WTC11 (cell line): ENCODE data around the gene KCNT2. TPM values are rescaled to one million over a fixed set of nuclear protein-coding genes. Genes with fewer than 3 reads are reported as not detected.

Source experiments
- ATAC-seq: fragments of 200-7000 bp; cut with Tn5 transposase; 2 replicates; pipeline ENCODE4 v1.10.0; 2021; ENCODE audit warnings: mild to moderate bottlenecking, moderate library complexity
- CTCF ChIA-PET: fragments of 300-600 bp; sonication (Branson Sonifier 250); formaldehyde crosslinking; loops from one replicate; lab custom pipeline; 2021; ENCODE audit warnings: antibody characterized with exemption; lab: Charles Lee
- POLR2A ChIA-PET: fragments of 350-600 bp; sonication (Branson Sonifier 250); formaldehyde crosslinking; loops from one replicate; lab custom pipeline; 2021; ENCODE audit warnings: antibody characterized with exemption; lab: Charles Lee
- DNase-seq: peaks from one replicate; pipeline ENCODE4 v3.0.0; 2021; ENCODE audit warnings: low spot score
- H3K27ac Mint-ChIP-seq: 2 replicates; pipeline ENCODE4 v1.8.0; 2021; ENCODE audit warnings: mixed read lengths
- H3K27me3 Mint-ChIP-seq: 2 replicates; pipeline ENCODE4 v1.8.0; 2021; ENCODE audit warnings: low read depth, mild to moderate bottlenecking, moderate library complexity, mixed read lengths
- H3K36me3 Mint-ChIP-seq: 2 replicates; pipeline ENCODE4 v1.8.0; 2021; ENCODE audit warnings: mixed read lengths
- H3K4me1 Mint-ChIP-seq: 2 replicates; pipeline ENCODE4 v1.8.0; 2022; ENCODE audit warnings: mixed read lengths
- H3K4me3 Mint-ChIP-seq: 2 replicates; pipeline ENCODE4 v1.8.0; 2021; ENCODE audit warnings: mild to moderate bottlenecking, moderate library complexity, mixed read lengths
- H3K9me3 Mint-ChIP-seq: 2 replicates; pipeline ENCODE4 v1.8.0; 2021; ENCODE audit warnings: mixed read lengths
- CBFB ChIP-seq: sonication (generic); formaldehyde crosslinking; IDR thresholded peaks from 2 replicates; pipeline ENCODE4 v1.8.1; 2022; ENCODE audit warnings: mild to moderate bottlenecking, low read depth, missing genetic modification reagents
- HMGA2 ChIP-seq: fragments of 250-450 bp; sonication (Bioruptor Pico); IDR thresholded peaks from 2 replicates; pipeline ENCODE4 v1.4.0; 2021; ENCODE audit warnings: mild to moderate bottlenecking, moderate library complexity
- KAT7 ChIP-seq: sonication (generic); formaldehyde crosslinking; IDR thresholded peaks from 2 replicates; pipeline ENCODE4 v1.8.1; 2023; ENCODE audit warnings: missing genetic modification reagents, mild to moderate bottlenecking, borderline replicate concordance
- NFE2L1 ChIP-seq: sonication (generic); formaldehyde crosslinking; IDR thresholded peaks from 2 replicates; pipeline ENCODE4 v1.8.1; 2023; ENCODE audit warnings: missing genetic modification reagents
- RELA ChIP-seq: sonication (generic); formaldehyde crosslinking; IDR thresholded peaks from 2 replicates; pipeline ENCODE4 v1.8.1; 2022; ENCODE audit warnings: missing genetic modification reagents, mild to moderate bottlenecking, borderline replicate concordance
- ZNF138 ChIP-seq: sonication (generic); formaldehyde crosslinking; conservative IDR thresholded peaks from 2 replicates; pipeline ENCODE4 v1.8.1; 2022; ENCODE audit warnings: mild to moderate bottlenecking, moderate library complexity, missing genetic modification reagents
- total RNA-seq: library from RNA; stranded (reverse); gene quantifications from 3 replicates; pipeline ENCODE4 v1.2.3, GENCODE V29; 2021
- TF ChIP-seq, protein P1 (sequence below): sonication (generic); formaldehyde crosslinking; IDR thresholded peaks from 2 replicates; pipeline ENCODE4 v1.8.1; 2022; ENCODE audit warnings: mild to moderate bottlenecking, moderate library complexity, missing genetic modification reagents
- TF ChIP-seq, protein P2 (sequence below): sonication (generic); formaldehyde crosslinking; IDR thresholded peaks from 2 replicates; pipeline ENCODE4 v1.8.1; 2022; ENCODE audit warnings: low read depth, missing genetic modification reagents, borderline replicate concordance
- TF ChIP-seq, protein P3 (sequence below): sonication (generic); formaldehyde crosslinking; conservative IDR thresholded peaks from 2 replicates; pipeline ENCODE4 v1.8.1; 2023; ENCODE audit warnings: mild to moderate bottlenecking, low read depth, missing genetic modification reagents, moderate library complexity
- TF ChIP-seq, protein P4 (sequence below): sonication (generic); formaldehyde crosslinking; IDR thresholded peaks from 2 replicates; pipeline ENCODE4 v1.8.0; 2023; ENCODE audit warnings: mild to moderate bottlenecking, missing genetic modification reagents
- TF ChIP-seq, protein P5 (sequence below): sonication (generic); formaldehyde crosslinking; IDR thresholded peaks from 2 replicates; pipeline ENCODE4 v1.8.0; 2022; ENCODE audit warnings: mild to moderate bottlenecking, missing genetic modification reagents
- TF ChIP-seq, protein P6 (sequence below): sonication (generic); formaldehyde crosslinking; IDR thresholded peaks from 2 replicates; pipeline ENCODE4 v1.8.1; 2022; ENCODE audit warnings: low read depth, mild to moderate bottlenecking, moderate library complexity, missing genetic modification reagents, borderline replicate concordance

KCNT2 gene
- total RNA-seq, 1 experiment from 2014 or later, result 11.6 TPM

DNA sequence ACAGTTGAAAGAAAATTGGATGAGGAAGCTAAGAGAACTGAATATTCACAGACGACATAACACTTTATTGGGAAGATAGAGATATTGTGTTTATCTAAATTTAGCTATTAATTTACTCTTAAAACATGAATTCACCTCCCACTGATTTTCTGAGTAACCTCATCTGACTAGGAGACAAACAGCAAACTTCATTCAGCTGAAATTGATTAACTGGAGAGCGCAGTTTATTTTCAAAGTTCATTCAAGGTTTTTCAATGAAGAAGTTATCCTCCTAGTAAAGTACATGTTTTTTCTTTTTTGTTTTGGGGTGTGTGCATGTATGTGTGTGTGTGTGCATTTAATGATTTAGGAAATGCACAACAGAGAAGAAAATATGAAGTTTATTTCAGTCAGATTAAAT lies 215.0 kb downstream of the KCNT2 start:
- ATAC-seq, result no peak
- peak overlapping the region; percentile 80; the same call in 1 of the 2 replicates for H3K27ac Mint-ChIP-seq
- no peaks in the 10 kb centered on the region for H3K9me3 Mint-ChIP-seq
- ChIA-PET POLR2A (interaction anchor here (0.6 kb wide), 1 partner anchor 103 kb away, joined by 5 read pairs; no protein-coding TSS in a partner anchor), CTCF (no interaction called here)
- no peaks in the 10 kb centered on the region; the same call in 1 of the 2 replicates for H3K36me3 Mint-ChIP-seq
- H3K27me3 Mint-ChIP-seq, result no peaks in the 10 kb centered on the region
- no peak overlapping the region for H3K4me3 Mint-ChIP-seq
- no peak for TF ChIP-seq CBFB (CRISPR knock-in tag)
- TF ChIP-seq, protein P1, sequence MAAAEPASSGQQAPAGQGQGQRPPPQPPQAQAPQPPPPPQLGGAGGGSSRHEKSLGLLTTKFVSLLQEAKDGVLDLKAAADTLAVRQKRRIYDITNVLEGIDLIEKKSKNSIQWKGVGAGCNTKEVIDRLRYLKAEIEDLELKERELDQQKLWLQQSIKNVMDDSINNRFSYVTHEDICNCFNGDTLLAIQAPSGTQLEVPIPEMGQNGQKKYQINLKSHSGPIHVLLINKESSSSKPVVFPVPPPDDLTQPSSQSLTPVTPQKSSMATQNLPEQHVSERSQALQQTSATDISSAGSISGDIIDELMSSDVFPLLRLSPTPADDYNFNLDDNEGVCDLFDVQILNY (CRISPR knock-in tag), result no peak
- TF ChIP-seq, protein P2, sequence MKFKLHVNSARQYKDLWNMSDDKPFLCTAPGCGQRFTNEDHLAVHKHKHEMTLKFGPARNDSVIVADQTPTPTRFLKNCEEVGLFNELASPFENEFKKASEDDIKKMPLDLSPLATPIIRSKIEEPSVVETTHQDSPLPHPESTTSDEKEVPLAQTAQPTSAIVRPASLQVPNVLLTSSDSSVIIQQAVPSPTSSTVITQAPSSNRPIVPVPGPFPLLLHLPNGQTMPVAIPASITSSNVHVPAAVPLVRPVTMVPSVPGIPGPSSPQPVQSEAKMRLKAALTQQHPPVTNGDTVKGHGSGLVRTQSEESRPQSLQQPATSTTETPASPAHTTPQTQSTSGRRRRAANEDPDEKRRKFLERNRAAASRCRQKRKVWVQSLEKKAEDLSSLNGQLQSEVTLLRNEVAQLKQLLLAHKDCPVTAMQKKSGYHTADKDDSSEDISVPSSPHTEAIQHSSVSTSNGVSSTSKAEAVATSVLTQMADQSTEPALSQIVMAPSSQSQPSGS, result no peak
- TF ChIP-seq, protein P3, sequence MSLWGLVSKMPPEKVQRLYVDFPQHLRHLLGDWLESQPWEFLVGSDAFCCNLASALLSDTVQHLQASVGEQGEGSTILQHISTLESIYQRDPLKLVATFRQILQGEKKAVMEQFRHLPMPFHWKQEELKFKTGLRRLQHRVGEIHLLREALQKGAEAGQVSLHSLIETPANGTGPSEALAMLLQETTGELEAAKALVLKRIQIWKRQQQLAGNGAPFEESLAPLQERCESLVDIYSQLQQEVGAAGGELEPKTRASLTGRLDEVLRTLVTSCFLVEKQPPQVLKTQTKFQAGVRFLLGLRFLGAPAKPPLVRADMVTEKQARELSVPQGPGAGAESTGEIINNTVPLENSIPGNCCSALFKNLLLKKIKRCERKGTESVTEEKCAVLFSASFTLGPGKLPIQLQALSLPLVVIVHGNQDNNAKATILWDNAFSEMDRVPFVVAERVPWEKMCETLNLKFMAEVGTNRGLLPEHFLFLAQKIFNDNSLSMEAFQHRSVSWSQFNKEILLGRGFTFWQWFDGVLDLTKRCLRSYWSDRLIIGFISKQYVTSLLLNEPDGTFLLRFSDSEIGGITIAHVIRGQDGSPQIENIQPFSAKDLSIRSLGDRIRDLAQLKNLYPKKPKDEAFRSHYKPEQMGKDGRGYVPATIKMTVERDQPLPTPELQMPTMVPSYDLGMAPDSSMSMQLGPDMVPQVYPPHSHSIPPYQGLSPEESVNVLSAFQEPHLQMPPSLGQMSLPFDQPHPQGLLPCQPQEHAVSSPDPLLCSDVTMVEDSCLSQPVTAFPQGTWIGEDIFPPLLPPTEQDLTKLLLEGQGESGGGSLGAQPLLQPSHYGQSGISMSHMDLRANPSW (CRISPR knock-in tag), result no peak
- peaks cover 8% of the 10 kb centered on the region for H3K4me1 Mint-ChIP-seq
- no peak for DNase-seq

DNA sequence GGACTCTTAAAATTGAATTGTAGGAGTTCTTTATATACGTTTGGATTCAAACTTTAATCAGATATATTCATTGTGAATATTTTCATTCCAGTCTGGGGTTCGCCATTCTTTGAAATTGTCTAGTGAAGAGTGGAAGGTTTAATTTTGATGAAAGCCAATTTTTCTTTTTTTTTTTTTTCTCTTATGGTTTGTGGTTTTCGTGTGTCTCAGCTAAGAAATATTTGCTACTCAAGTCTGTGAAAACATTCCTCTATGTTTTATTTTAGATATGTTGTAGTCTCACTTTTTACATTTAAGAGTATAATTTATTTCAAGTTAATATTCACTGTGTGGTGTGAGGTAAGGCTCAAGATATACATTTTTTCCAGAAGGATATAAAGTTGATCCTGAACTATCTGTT lies 220.5 kb downstream of the KCNT2 start:
- no peak overlapping the region for H3K4me3 Mint-ChIP-seq
- ATAC-seq (no peak), DNase-seq (no peak)
- ChIA-PET CTCF (no interaction called here), POLR2A (interaction anchor here (0.6 to 0.7 kb wide), 2 partner anchors 218 to 1638 kb away, joined by 3 to 4 read pairs; no protein-coding TSS in a partner anchor)
- TF ChIP-seq NFE2L1 (no peak), HMGA2 (CRISPR knock-in tag) (no peak)
- TF ChIP-seq, protein P4, sequence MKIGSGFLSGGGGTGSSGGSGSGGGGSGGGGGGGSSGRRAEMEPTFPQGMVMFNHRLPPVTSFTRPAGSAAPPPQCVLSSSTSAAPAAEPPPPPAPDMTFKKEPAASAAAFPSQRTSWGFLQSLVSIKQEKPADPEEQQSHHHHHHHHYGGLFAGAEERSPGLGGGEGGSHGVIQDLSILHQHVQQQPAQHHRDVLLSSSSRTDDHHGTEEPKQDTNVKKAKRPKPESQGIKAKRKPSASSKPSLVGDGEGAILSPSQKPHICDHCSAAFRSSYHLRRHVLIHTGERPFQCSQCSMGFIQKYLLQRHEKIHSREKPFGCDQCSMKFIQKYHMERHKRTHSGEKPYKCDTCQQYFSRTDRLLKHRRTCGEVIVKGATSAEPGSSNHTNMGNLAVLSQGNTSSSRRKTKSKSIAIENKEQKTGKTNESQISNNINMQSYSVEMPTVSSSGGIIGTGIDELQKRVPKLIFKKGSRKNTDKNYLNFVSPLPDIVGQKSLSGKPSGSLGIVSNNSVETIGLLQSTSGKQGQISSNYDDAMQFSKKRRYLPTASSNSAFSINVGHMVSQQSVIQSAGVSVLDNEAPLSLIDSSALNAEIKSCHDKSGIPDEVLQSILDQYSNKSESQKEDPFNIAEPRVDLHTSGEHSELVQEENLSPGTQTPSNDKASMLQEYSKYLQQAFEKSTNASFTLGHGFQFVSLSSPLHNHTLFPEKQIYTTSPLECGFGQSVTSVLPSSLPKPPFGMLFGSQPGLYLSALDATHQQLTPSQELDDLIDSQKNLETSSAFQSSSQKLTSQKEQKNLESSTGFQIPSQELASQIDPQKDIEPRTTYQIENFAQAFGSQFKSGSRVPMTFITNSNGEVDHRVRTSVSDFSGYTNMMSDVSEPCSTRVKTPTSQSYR (CRISPR knock-in tag), result no peak
- TF ChIP-seq, protein P5, sequence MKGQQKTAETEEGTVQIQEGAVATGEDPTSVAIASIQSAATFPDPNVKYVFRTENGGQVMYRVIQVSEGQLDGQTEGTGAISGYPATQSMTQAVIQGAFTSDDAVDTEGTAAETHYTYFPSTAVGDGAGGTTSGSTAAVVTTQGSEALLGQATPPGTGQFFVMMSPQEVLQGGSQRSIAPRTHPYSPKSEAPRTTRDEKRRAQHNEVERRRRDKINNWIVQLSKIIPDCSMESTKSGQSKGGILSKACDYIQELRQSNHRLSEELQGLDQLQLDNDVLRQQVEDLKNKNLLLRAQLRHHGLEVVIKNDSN (CRISPR knock-in tag), result no peak
- H3K27me3 Mint-ChIP-seq, result no peaks in the 10 kb centered on the region
- H3K4me1 Mint-ChIP-seq, result no peaks in the 10 kb centered on the region
- H3K9me3 Mint-ChIP-seq, result no peaks in the 10 kb centered on the region
- H3K27ac Mint-ChIP-seq, result no peak overlapping the region
- H3K36me3 Mint-ChIP-seq, result peaks cover 1% of the 10 kb centered on the region; the same call in 1 of the 2 replicates

DNA sequence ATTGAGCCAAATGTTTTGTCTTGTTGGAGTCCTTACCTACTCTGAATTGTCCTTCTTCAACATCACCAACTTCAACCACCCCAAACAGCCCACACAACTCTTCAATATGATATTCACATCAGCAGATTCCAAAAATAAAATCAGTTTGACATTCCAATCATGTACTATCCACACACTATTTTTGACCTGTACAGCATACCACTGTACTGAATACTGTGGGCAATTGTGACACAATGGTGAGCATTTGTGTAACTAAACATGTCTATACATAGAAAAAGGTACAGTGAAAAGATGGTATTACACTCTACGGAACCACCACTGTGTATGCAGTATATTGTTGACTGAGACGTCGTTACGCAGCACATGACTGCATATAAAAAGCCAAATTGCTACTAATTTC lies 223.1 kb downstream of the KCNT2 start:
- Mint-ChIP-seq H3K9me3 (no peaks in the 10 kb centered on the region), H3K27ac (peak overlapping the region; percentile 5; the same call in 1 of the 2 replicates), H3K27me3 (no peaks in the 10 kb centered on the region), H3K4me3 (no peak overlapping the region), H3K4me1 (no peaks in the 10 kb centered on the region), H3K36me3 (peaks cover 3% of the 10 kb centered on the region; the same call in 1 of the 2 replicates)
- TF ChIP-seq RELA (CRISPR knock-in tag), result no peak
- TF ChIP-seq, protein P6, sequence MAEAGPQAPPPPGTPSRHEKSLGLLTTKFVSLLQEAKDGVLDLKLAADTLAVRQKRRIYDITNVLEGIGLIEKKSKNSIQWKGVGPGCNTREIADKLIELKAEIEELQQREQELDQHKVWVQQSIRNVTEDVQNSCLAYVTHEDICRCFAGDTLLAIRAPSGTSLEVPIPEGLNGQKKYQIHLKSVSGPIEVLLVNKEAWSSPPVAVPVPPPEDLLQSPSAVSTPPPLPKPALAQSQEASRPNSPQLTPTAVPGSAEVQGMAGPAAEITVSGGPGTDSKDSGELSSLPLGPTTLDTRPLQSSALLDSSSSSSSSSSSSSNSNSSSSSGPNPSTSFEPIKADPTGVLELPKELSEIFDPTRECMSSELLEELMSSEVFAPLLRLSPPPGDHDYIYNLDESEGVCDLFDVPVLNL (CRISPR knock-in tag), result no peak
- TF ChIP-seq, protein P4 (CRISPR knock-in tag), result no peak
- no peak for TF ChIP-seq KAT7 (CRISPR knock-in tag)
- no peak for TF ChIP-seq NFE2L1
- TF ChIP-seq ZNF138 (CRISPR knock-in tag), result no peak
- ChIA-PET POLR2A (no interaction called here), CTCF (no interaction called here)
- ATAC-seq (no peak), DNase-seq (no peak)
